Fibroblast of lung (primary cell): Measurements from ENCODE around the gene DICER1.

Source experiments
- EZH2 ChIP-seq: IDR thresholded peaks from 2 replicates; pipeline ENCODE4 v1.5.1; 2012; ENCODE audit warnings: low read length, control low read depth, mild to moderate bottlenecking; ENCODE audit errors: missing control alignments
- TF ChIP-seq, protein P1 (sequence below), 2 donors: IDR thresholded peaks in 1 of 2; conservative IDR thresholded peaks in 1 of 2; 1 replicate in 1 of 2; 2 replicates in 1 of 2; pipeline ENCODE4 v1.5.1; 2011 to 2012; ENCODE audit warnings: low read length in 2 of 2, control low read depth in 1 of 2, inconsistent platforms in 1 of 2, low read depth in 1 of 2, mild to moderate bottlenecking in 1 of 2

DNA sequence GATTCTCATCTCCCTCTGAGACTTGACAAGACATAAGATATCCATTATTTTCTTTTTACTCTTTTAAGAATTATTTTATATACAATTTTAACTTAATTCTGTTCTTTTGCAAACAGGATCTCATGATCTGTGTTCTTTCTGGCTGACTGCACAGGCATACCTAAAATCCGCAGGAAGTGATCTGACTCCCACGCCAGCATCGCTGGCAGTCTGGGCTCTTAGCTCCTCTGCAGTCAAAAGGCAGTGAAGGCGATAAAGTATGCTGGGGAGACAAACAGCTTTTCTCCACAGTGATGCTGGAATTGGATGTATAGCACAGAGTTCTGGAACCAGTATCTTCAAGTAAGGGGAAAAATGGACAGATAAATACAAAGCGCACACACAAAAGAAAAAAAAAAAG is 52.4 kb downstream of the DICER1 start:
- TF ChIP-seq, protein P1, sequence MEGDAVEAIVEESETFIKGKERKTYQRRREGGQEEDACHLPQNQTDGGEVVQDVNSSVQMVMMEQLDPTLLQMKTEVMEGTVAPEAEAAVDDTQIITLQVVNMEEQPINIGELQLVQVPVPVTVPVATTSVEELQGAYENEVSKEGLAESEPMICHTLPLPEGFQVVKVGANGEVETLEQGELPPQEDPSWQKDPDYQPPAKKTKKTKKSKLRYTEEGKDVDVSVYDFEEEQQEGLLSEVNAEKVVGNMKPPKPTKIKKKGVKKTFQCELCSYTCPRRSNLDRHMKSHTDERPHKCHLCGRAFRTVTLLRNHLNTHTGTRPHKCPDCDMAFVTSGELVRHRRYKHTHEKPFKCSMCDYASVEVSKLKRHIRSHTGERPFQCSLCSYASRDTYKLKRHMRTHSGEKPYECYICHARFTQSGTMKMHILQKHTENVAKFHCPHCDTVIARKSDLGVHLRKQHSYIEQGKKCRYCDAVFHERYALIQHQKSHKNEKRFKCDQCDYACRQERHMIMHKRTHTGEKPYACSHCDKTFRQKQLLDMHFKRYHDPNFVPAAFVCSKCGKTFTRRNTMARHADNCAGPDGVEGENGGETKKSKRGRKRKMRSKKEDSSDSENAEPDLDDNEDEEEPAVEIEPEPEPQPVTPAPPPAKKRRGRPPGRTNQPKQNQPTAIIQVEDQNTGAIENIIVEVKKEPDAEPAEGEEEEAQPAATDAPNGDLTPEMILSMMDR (conservative IDR thresholded peaks at IDR 0.05 in 1 of 2, IDR thresholded peaks at IDR 0.05 in 1 of 2; ENCODE audit: low read depth in 1 of 2, low read length in 2 of 2) = no peak
- no peak for TF ChIP-seq EZH2
